ENCODE results near the gene FILIP1L. TPM values are rescaled to one million over a fixed set of nuclear protein-coding genes. Genes with fewer than 3 reads are reported as not detected.

Gene FILIP1L
- total and polyA plus RNA-seq, 2 of the 13 experiments (the other 11 are each of a cell fraction or from before 2014, with no cell fraction given) = 8.1 to 187 TPM

- Histone ChIP-seq H3K36me3 (replicated peaks in 1 of 2; ENCODE audit: control insufficient read depth in 1 of 2, insufficient read depth in 2 of 2, low read length in 2 of 2) (no peaks in the 10 kb centered on the region), H3K9ac (ENCODE audit: insufficient read depth, low read depth, low read length) (no peak overlapping the region), H3K4me3 (replicated peaks in 1 of 3; ENCODE audit: insufficient read depth in 1 of 3, low read depth in 2 of 3, low read length in 3 of 3) (no peak overlapping the region), H3K4me2 (ENCODE audit: low read depth, low read length) (no peak overlapping the region), H3K27ac (ENCODE audit: extremely low read length, insufficient read depth, low read length) (peak overlapping the region; percentile 5), H2AFZ (ENCODE audit: low read length) (no peak overlapping the region), H3K4me1 (ENCODE audit: insufficient read depth, low read length) (peaks cover 81% of the 10 kb centered on the region), H3K9me3 (ENCODE audit: low read length) (no peaks in the 10 kb centered on the region), H3K27me3 (ENCODE audit: control insufficient read depth in 1 of 2, insufficient read depth in 2 of 2, low read length in 2 of 2) (no peaks in the 10 kb centered on the region), H4K20me1 (ENCODE audit: insufficient read depth, low read length) (no peaks in the 10 kb centered on the region), H3K79me2 (ENCODE audit: insufficient read depth, low read length) (no peaks in the 10 kb centered on the region)
- DNase-seq (ENCODE audit: low spot score) (no peak), ATAC-seq (no peak), FAIRE-seq (no peak)
- BruUV-seq (replicated peaks) = no TSS peak
- CTCF ChIA-PET (ENCODE audit: low intra/inter-chr PET ratio, low total read pairs) = no interaction called here
- in situ Hi-C loops (cut with HindIII; ENCODE audit: extremely low pct_ligation_motif_present, low pct_unique_long_range_greater_than_20kb) (no loop called here), intact Hi-C loops (cut with micrococcal nuclease; ENCODE audit: unreplicated experiment) (no loop called here)
- TF ChIP-seq ZNF609 (CRISPR knock-in tag; IDR thresholded peaks at IDR 0.05; ENCODE audit: borderline replicate concordance) = no peak
- TF ChIP-seq GATAD2A (CRISPR knock-in tag; IDR thresholded peaks at IDR 0.05) = 0 out of 2 replicates have a peak, but pooled peaks have one; percentile 26
- TF ChIP-seq HNRNPL (IDR thresholded peaks at IDR 0.05; ENCODE audit: low read depth, low read length) = no peak
- 83% methylated on average over 1 of the region's 1 CpG for WGBS (ENCODE audit: low lambda C conversion rate)
- POLR2A ChIA-PET = no interaction called here
Measured at GRCh38 chr3:99950921-99951320, 163.4 kb downstream of the FILIP1L start.

Measured in HepG2 (cell line).